Activated CD4-positive, alpha-beta T cell treated with anti-CD3 and anti-CD28 coated beads, Interleukin-10, Interleukin-2, amounts not matched to agents 100 ng/mL and 50 ng/mL, durations not matched to agents 16 hours and 8 hours (primary cell): ENCODE data around the gene ZNF559.
"Not testable (repeated sequence)": the region's sequence is repeated elsewhere in the genome, so short reads cannot be mapped to it uniquely, and the experiment has no call there.

Experiments used
- DNase-seq: peaks from one replicate; pipeline ENCODE4 v3.0.0-alpha.2; 2020

The ZNF559 gene

DNA sequence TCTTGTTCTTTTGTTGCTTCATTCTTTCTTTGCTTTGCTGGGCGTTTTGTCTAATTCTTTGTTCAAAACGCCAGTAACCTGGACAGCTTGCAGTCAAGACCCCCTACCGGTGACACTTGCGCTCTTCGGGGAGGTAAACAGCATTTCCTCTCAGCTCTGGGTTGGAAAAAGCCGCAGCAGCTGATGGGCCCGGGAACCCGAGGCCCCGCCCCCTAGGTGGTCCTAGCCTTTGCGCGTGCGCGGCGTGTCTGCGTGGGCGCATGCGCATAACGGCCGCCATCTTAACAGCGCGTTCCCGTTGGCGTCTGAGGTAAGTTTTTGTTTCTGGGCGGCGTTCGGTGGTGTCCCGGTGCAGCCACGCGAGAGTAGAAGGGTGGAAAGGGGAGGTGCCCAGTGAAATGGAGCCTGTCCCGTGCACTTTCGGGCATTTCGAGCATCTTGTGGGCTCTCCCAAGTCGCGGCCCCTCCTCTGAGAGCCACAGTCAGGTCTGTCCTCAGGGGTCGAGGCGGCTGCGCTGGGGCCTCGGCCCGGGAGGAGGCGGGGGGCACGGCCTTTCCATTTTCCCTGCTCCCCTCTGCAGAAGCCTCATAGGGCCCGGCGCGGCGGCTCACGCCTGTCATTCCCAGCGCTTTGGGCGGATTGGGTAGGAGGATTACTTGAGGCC, at the start of gene ZNF559:
TSS of gene ZNF559 (plus strand) at position 261 of the 665 bp plus-strand sequence. CDS start 14,371 bp downstream, outside the sequence.
- peak; percentile 95 for DNase-seq

DNA sequence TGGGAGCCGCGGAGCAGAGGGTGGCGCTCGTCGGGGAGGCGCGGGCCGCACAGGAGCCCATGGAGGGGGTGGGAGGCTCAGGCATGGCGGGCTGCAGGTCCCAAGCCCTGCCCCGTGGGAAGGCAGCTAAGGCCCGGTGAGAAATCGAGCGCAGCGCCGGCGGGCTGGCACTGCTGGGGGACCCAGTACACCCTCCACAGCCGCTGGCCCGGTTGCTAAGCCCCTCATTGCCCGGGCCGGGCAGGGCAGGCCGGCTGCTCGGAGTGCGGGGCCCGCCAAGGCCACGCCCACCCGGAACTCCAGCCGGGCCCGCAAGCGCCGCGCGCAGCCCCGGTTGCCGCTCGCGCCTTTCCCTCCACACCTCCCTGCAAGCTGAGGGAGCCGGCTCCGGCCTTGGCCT, 40.5 kb upstream of the ZNF559 start:
- not testable (repeated sequence) for DNase-seq

DNA sequence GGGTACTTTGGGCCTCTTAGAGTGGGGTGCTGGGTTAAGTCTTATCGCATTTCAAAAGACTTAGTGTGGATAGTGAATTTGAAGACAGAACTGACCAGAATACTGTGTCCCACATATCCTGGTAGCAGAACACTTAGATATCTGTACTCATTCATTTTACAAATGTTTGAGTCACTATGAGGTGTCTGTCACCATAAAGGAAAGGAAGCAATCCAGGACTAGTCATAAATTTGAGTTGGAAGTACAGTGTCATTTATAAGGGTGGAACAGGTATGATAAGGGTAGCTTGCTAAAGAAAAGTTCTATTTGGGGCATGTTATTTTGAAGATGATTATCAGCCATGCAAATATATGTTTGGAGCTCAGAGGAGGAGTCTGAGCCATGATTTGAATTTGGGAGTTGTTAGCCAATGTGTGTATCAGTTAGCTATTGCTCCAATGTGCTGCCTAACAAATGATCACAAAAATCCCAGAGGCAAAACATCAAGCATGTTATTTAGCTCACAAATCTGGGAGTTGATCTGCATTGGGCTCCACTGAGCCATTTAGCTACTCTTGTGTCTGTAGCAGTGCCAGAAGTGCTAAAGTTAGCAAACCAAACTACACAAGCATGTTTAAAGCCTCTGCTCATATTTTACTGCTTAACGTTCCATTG, 34.6 kb upstream of the ZNF559 start:
- no peak for DNase-seq

DNA sequence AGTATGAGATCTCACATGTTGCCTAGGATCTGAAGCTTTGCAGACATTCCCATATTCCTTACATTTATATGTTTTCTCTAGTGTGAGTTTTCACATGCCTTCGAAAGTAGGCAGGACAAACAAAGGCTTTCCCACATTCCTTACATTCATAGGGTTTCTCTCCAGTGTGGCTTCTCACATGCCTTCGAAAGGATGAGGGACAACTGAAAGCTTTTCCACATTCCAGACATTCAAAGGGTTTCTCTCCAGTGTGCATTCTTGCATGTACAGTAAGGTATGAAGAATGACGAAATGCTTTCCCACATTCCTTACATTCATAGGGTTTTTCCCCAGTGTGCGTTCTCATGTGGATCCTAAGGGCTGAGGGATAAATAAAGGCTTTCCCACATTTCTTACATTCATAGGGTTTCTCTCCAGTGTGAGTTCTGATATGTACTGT, 28.5 kb upstream of the ZNF559 start:
- DNase-seq = no peak

DNA sequence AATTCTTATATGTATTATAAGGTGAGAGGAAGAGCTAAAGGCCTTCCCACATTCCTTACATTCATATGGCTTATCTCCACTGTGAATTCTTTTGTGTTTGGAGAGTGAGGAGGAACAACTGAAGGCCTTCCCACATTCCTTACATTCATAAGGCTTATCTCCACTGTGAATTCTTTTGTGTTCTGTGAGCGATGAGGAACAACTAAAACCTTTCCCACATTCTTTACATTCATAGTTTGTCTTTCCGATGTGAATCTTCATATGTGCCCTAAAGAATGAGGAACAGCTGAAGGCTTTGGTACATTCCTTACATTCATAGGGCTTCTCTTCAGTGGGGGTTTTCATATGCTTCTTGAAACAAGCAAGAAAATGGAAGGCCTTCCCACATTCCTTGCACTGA, 27.6 kb upstream of the ZNF559 start:
- no peak for DNase-seq

DNA sequence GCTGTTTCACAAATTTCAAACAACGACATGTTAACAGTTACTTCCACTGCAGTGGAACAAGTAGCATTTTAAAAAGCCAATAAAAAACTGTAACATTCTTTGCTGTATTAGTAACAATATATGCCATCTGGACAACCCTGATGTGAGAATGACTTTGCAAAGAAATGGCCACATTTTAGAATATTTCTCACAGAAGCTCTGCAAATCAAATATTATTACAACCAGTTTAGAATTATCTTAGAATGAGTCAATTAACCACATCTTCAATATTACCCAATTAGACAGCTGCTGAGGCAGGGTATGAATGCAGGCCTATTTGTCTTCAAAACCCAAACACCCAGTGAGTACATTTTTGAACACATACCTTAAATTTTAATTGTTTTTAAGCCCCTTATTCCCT, 17.5 kb upstream of the ZNF559 start:
- DNase-seq = no peak

DNA sequence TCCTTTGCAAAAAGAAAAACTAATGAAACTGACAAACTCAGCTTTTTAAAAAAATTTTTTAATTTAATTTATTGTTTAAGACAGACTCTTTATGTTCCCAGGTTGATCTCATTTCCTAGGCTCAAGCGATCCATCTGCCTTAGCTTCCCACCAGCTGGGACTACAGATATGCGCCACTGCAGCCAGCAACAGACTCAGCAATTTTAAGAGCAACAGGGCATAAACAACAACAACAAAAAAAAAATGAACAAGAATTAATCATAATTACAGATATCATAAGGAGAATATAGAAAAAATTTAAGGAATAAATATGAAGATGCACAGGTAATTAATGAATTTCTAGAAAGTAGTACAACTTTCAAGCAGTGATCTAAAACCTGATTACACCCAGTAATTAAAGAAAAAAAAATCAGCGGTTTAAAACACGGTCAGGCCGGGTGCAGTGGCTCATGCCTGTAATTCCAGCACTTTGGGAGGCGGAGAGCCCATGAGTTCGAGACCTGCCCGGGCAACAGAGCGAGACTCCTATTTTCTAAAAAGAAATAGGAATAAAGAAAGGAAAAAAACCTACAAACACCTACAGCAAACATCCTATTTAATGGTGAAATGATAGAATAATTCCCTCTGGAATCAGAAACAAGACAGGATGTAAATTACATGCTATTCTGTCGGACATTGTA, 15.7 kb upstream of the ZNF559 start:
- DNase-seq = no peak

DNA sequence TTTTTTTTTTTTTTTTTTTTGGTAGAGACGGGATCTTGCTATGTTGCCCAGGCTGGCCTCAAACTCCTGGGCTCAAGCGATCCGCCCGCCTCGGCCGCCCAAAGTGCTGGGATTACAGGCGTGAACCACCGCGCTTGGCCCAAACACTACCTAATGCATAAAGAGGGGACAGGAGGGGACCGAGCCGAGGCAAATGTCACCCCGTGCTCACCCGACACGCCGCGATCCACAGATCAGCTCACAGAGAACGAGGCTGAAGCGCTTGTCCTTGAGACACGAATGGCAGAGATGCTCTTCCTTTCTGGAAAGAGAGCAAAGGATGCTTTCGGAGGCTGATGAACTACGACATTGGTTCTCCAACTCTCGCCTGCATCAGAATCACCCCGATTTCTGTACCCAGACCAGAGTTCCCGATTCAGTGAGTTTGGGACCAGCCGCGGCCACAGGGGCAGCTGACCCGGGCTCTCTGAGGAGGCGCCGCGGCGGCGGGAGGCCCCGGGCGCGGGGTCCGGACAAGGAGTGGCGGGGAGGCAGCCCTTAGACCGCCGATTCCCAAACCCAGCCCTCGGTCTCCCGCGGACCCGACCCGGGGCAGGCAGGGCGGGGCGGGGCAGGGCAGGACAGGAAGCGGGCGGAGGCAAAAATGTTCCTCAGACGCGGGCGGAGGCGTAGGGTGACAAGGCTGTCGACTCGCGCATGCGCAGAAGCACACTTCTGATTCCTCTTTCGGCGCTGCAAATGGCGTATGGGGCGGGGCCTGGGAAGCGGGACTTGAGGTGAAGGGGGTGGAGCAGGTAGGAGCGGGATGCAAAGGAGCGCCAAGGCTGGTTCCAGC, 14.6 kb upstream of the ZNF559 start, which contains the start of gene ZNF699:
TSS of gene ZNF699 (minus strand) at position 700 of the 835 bp plus-strand sequence. CDS start 4,719 bp downstream, outside the sequence.
- peak; percentile 97 for DNase-seq

DNA sequence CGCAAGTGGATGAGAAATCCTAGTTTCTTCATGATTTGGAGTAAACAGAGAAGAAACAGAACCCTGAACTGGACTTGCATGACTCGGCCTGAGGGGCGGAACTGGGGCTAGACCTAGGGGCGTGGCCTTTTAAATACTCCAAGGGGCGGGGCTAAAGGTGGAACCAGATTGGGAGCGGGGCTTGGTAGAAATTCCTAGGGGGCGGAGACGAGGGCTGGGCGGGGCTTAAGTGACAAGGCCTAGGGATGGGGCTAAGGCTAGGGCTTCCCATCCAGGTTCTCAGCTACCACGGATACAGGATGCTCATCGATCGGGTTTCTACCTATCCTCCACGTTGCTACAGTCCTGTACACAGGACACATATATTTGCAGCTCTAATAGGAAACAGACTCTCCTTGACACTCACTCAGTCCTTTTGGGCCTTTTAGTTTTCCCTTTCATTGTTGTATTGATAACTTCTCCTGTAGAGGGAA, 14.0 kb upstream of the ZNF559 start:
- no peak for DNase-seq

DNA sequence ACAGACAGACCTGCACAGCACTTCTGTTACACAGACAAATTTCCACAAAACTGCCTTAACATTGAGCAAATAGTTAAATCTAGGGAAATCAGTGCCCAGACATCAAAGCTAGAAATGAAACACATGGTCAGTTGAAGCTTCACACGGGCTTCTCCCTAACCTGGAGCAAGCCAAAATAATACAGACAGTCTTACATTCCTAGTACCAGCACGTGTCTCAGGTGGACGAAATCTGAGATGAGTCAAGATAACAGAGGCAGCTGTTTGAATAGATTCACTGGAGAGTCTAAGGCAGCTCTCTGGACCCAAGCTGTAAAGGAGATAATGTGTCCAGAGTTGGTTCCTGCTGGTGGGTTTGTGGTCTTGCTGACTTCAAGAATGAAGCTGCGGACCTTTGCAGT, 10.2 kb upstream of the ZNF559 start:
- DNase-seq = no peak

DNA sequence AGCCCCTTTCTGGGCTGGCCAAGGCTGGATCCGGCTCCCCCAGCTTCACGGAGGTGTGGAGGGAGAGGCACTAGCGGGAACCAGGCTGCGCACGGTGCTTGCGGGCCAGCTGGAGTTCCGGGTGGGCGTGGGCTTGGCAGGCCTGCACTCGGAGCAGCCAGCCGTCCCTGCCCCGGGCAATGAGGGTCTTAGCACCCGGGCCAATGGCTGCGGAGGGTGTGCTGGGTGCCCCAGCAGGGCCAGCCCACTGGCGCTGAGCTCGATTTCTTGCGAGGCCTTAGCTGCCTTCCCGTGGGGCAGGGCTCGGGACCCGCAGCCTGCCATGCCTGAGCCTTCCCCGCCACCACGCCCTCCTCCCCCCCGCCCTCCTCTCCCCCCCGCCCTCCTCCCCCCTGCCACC, 2.6 kb upstream of the ZNF559 start:
- DNase-seq = no peak

DNA sequence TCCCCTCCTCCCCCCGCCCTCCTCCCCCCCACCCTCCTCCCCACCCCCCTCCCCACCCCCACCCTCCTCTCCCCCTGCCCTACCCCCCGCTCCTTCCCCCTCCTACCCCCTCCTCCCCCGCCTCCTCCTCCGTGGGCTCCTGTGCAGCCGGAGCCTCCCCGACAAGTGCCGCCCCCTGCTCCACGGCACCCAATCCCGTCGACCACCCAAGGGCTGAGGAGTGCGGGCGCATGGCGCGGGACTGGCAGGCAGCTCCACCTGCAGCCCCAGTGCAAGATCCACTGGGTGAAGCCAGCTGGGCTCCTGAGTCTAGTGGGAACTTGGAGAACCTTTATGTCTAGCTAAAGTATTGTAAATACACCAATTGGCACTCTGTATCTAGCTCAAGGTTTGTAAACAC, 2.2 kb upstream of the ZNF559 start:
- DNase-seq = not testable (repeated sequence)

DNA sequence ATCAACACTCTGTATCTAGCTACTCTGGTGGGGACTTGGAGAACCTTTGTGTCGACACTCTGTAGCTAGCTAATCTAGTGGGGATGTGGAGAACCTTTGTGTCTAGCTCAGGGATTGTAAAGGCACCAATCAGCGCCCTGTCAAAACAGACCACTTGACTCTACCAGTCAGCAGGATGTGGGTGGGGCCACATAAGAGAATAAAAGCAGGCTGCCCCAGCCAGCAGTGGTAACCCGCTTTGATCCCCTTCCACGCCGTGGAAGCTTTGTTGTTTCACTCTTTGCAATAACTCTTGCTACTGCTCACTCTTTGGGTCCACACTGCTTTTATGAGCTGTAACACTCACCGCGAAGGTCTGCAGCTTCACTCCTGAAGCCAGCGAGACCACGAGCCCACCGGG, 1.8 kb upstream of the ZNF559 start:
- not testable (repeated sequence) for DNase-seq

DNA sequence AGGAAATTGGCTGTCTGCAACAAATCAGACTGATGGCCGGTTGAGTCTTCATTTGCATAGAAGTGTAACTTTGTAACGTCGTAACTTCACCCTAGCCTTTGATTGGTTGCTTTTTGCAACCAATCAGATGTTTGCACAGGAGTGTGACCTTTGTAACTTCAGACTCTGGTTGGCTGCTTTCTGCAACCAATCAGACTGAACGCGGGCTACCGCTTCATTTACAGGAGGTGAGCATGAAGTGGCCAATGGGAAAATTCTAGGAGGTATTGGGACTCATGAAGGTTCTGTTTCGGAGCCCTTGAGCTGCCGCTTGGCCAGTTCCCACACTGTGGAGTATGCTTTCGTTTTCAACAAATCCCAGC, 441 bp upstream of the ZNF559 start:
- DNase-seq = peak; percentile 59

DNA sequence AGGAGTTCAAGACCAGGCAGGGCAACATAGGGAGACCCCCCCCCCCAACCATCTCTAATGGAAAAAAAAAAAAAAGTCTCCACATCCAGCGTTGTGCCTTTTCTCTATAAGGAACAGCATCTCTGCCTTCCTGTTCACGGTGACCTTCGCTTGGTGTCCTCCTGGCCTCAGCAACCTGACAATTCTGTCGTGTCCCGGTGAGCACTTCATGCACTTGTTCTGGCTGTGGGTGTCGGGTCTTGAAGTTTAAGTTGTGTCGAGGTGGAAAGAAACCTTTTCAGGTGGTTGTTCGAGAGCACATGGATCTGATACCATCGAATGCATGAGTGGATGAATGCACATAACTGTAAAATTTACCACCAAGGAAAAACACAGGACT, 594 bp downstream of the ZNF559 start:
- no peak for DNase-seq

DNA sequence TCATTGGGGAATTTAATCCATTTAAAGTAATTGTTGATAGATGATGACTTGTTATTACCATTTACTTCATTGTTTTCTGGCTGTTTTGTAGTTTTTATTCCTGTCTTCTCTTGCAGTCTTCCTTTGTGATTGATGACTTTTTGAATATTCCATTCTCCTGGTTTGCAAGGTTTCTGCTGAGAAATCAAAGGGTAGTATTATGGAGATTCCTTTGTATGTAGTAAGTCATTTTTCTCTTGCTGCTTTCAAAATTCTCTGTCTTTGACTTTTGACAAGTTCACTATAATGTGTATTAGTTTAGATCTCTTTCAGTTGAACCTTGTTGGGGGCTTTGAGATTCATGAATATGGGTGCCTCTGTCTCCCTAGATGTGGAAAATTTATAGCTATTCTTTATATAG, 6.0 kb downstream of the ZNF559 start:
- no peak for DNase-seq

DNA sequence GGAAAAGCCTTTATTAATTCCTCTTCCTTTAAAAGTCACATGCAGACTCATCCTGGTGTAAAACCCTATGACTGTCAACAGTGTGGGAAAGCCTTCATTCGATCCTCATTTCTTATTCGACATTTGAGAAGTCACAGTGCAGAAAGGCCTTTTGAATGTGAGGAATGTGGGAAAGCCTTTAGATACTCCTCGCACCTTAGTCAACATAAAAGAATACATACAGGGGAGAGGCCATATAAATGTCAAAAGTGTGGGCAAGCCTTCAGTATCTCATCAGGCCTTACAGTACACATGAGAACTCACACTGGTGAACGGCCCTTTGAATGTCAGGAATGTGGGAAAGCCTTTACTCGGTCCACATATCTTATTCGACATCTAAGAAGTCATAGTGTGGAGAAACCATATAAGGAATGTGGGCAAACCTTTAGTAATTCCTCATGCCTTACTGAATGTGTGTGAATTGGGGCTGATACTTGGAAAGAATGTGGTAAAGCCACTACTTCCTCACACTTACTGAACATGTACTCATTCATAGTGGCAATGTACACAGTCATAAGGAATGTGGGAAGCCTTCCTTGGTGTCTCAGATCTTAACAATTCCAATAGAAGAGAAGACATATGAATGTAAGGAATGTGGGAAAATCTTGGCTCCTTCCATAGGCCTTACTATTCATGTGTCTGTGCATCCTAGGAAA, 18.8 kb downstream of the ZNF559 start:
- no peak for DNase-seq

DNA sequence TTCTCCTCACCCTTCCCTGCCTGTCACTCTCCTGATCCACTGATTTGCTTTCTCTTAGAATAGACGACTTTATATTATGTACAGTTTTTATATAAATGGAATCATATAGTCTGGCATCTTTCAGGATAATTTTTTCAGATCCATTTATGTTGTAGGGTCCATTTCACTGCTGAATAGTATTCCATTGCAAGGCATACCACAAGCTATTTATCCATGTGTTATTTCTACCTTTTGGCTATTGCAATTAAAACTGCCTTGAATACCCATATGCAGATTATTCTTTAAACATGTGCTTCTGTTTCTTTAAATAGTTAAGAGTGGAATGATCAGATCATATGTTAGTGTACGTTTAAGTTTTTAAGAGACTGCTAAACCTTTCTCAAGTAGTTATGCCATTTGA, 21.0 kb downstream of the ZNF559 start:
- DNase-seq = no peak

DNA sequence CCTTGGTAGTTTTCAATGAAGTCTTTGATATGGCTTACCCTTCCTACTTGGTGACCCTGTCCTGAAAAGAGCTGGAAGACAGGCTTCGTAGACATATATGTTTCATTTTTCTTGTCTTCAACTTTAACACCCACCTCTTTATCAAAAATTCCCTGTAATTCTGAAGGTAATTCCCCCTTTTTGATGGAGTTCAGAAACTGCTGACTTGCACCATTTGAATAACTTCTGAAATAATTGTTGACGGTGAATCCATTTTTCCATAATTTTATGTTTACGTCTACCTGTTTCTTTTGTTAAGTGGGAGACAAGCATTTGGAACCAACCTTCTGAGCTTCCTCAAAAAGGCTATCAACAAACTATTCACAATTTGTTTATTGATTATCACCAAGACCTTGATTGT, 24.3 kb downstream of the ZNF559 start:
- DNase-seq = no peak

DNA sequence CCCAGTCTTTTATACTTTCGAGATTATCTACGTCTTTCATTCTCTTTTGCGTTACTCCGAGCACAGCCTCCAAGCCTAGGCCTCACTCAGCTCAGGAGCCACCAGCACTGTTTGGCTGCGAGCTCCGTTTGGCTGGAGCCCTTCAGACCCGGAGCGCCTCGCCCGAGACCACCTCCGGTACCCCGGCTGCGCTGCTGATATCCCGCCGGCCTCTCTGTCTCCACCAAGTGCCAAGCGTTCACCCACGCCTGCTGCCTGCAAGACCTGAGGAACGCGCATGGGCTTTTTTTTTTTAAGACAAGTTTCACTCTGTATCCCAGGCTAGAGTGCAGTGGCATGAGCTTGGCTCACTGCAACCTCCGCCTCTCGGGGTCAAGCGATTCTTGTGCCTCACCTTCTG, 24.7 kb downstream of the ZNF559 start:
- no peak for DNase-seq

DNA sequence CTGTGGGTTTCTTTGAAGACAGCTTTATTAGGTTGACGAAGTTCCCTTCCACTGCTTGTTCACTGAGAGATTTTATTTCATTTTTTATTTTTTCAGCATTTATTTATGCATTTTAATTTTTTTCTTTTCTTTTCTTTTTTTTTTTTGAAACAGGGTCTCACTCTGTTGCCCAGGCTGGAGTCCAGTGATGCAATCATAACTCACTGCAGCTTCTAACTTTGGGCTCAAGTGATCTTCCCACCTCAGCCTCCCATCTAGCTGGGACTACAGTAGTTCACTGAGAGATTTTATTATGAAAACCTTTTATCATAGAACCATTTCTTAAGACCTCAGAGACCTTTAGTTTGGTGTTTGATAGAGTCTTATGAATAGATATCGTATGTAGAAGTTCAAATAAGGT, 28.5 kb downstream of the ZNF559 start:
- no peak for DNase-seq

DNA sequence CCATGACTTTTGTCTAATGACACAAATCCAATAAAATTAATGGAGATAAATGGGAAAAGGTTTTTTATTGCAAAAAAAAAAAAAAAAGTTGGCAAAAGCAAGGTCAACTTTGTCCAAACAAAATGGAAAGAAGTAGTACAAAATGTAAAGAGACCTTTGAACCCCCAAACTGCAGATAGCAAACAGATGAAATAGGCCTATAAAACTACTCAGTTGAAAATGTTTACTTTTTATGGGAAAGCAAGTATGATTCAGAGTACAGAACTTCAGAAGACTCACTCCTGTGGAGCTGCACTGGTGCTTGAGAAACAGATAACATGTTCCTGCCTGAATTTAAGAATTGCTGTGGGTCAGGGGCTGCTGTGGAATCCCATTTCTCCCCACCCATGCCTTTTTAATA, 29.0 kb downstream of the ZNF559 start:
- DNase-seq = no peak

DNA sequence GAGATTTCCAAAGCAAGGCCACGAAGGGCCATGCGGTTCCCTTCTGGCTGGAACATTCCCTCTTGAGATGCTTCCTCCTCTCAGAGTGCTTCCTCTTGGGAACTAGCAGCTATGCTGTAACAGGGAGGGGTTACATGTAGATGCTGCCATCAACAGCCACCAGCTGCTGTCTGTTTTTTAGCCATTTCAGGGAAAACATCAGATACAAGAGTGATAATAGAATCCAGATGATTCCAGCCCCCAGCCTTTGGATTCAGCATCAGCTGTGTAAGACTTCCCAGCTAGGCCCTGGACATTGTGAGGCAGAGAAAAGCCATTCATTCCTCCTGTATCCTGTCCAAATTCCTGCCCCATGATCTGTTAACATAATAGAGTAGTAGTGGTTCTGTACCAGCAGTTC, 30.7 kb downstream of the ZNF559 start:
- DNase-seq = no peak
